NB4 (cell line): ENCODE data around the gene DAPK1.

Source experiments
- MAX ChIP-seq: IDR thresholded peaks from 2 replicates; pipeline ENCODE4 v1.6.1; 2011; ENCODE audit warnings: low read depth, low read length
- MYC ChIP-seq: IDR thresholded peaks from 2 replicates; pipeline ENCODE4 v1.6.1; 2011; ENCODE audit warnings: low read depth, low read length
- POLR2A ChIP-seq: IDR thresholded peaks from 2 replicates; pipeline ENCODE4 v1.6.1; 2011; ENCODE audit warnings: mild to moderate bottlenecking; ENCODE audit not compliant: insufficient read length; ENCODE audit errors: extremely low read depth
- TF ChIP-seq, protein P1 (sequence below): IDR thresholded peaks from one replicate; pipeline ENCODE4 v1.5.1; 2012; ENCODE audit warnings: low read depth, low read length

DNA sequence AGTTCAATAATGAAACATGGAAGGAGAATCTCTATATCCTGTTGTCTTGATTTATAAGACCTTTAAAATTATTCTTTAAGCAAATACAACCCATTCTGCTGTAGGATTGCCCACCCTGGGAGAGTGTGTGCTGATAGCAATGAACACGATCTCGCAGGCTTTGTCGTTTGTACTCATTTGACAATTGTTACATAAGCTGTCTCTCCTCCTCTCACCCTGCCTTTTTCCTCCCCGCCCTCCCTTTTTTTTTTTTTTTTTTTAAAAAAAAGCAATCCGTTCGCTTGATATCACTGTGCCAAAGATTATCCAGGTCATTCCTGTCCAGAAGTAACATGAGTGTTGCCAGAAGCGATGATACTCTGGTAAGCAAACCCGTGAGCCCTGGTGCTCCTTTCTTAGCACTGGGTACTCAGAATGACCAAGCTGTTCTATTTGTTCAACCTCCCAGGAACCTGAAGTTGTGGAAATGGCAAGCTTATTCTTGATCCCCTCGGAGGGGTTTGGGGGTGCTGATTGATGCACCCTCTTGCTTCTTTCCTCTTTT lies 145.5 kb downstream of the DAPK1 start:
- TF ChIP-seq, protein P1, sequence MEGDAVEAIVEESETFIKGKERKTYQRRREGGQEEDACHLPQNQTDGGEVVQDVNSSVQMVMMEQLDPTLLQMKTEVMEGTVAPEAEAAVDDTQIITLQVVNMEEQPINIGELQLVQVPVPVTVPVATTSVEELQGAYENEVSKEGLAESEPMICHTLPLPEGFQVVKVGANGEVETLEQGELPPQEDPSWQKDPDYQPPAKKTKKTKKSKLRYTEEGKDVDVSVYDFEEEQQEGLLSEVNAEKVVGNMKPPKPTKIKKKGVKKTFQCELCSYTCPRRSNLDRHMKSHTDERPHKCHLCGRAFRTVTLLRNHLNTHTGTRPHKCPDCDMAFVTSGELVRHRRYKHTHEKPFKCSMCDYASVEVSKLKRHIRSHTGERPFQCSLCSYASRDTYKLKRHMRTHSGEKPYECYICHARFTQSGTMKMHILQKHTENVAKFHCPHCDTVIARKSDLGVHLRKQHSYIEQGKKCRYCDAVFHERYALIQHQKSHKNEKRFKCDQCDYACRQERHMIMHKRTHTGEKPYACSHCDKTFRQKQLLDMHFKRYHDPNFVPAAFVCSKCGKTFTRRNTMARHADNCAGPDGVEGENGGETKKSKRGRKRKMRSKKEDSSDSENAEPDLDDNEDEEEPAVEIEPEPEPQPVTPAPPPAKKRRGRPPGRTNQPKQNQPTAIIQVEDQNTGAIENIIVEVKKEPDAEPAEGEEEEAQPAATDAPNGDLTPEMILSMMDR: no peak
- TF ChIP-seq MYC (no peak), POLR2A (no peak), MAX (no peak)
